HUES64 (cell line): ENCODE data around the gene SMIM26.

Experiments
- H3K27ac ChIP-seq: 2 replicates; pipeline ENCODE4 v1.7.0; 2013; ENCODE audit warnings: low read depth, low read length, inconsistent platforms
- H3K27me3 ChIP-seq: 2 replicates; pipeline ENCODE4 v1.6.1; 2013; ENCODE audit warnings: mild to moderate bottlenecking, low read length; ENCODE audit not compliant: insufficient read depth
- H3K36me3 ChIP-seq: 2 replicates; pipeline ENCODE4 v1.6.1; 2013; ENCODE audit warnings: mild to moderate bottlenecking, low read length; ENCODE audit not compliant: insufficient read depth
- H3K4me1 ChIP-seq: 2 replicates; pipeline ENCODE4 v1.6.1; 2013; ENCODE audit warnings: mild to moderate bottlenecking, low read length, moderate library complexity; ENCODE audit not compliant: insufficient read depth
- H3K4me3 ChIP-seq: 2 replicates; pipeline ENCODE4 v1.5.1; 2013; ENCODE audit warnings: mild to moderate bottlenecking, low read length, moderate library complexity
- H3K9ac ChIP-seq: 2 replicates; pipeline ENCODE4 v1.6.1; 2013; ENCODE audit warnings: mild to moderate bottlenecking, low read depth, low read length
- H3K9me3 ChIP-seq: 2 replicates; pipeline ENCODE4 v1.6.1; 2013; ENCODE audit warnings: low read depth, low read length; ENCODE audit not compliant: insufficient read depth
- WGBS: fragments of 150-250, 120-280 bp; methylation state at CpG from one replicate; pipeline ENCODE4 v1.1.7; 2013; ENCODE audit warnings: missing lambda C conversion rate; 5-methylcytosine and 5-hydroxymethylcytosine counted together

The SMIM26 gene

DNA sequence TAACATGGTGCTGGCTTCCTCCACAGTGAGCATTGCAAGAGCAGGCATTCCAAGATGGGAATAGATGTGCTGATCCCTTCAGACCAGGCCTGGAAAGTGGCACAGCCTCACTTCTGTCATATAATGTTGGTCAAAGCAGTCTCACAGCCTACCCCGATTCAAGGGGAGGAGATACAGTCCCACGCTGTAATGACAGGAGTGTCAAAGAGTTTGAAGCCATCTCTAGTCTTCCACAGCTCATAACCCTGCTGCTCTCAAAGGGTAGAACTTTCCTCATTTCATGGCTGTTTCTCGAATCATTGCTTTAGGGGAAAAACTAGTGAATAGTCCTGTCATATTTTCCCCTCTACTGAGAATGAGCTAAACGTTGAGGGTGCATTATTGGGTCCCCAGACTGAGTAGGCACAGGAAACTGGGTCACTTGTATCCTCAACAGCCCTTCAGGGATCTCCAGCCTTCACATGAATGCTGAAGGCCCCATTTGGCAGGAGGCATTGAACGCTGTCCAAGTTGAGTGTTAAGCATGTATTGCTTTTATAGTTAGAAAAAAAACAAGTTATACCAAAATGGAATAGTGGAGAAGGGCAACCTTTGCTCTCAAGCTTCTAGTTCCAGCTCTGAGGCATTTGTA, 47.9 kb downstream of the SMIM26 start:
- Histone ChIP-seq H3K27ac (no peak overlapping the region), H3K9ac (no peak overlapping the region), H3K36me3 (0 out of 2 replicates have a peak, but pooled peaks cover 2% of the 10 kb centered on the region), H3K27me3 (no peaks in the 10 kb centered on the region), H3K4me1 (no peaks in the 10 kb centered on the region), H3K9me3 (no peaks in the 10 kb centered on the region), H3K4me3 (no peak overlapping the region)
- WGBS: 69% methylated on average over 5 of the region's 5 CpGs
